ENCODE measurements around the gene CEMP1.

CEMP1 gene

GRCh38 chr16:2532494-2533141 lies 1.4 kb upstream of the CEMP1 start:
- H3K4me3 ChIP-seq (ENCODE audit: low read depth, low read length) = peak overlapping the region; percentile 75
- DNase-seq (ENCODE audit: low read depth) = peak; percentile 49
- TF ChIP-seq CTCF (IDR thresholded peaks at IDR 0.05; ENCODE audit: low read depth, low read length, missing control alignments) = no peak

GRCh38 chr16:2531696-2532493 lies 687 bp upstream of the CEMP1 start:
- no peak for TF ChIP-seq CTCF (IDR thresholded peaks at IDR 0.05; ENCODE audit: low read depth, low read length, missing control alignments)
- peak overlapping the region; percentile 75 for H3K4me3 ChIP-seq (ENCODE audit: low read depth, low read length)
- peak; percentile 87 for DNase-seq (ENCODE audit: low read depth)

DNA sequence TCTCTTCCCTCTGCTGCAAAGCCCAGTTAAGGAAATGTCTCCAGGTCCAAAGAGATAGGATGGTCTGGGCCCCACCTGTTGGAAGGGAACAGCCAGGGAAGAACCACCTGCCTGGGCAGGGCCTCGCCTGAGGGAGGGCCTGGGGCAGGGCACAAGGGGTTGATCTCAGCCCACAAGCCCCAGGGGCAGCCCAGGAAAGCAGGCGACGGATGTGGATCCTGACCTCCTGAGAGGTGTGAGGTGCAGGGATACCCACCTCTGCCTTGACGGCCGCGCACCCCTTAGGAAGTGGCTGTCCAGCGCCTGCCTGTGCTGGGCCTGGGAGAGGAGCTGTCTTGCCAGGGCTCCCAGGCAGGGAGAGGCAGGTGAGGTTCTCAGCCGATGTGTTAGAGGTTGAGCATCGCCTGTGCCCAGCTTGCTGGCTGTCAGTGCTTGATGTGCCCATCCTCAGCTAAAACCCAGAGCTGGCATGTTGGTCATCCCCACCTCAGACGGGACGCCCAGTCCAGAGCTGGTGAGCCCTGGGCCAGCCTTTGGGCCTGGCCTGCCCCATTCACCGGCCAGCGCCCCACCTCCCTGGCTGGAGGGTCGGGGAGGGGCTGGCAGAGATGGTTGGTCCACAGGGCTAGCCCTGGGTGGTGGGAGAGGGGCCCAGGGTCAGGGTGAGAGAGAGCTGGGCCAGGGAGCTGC lies 434 bp downstream of the CEMP1 start:
- no peak for TF ChIP-seq CTCF (IDR thresholded peaks at IDR 0.05; ENCODE audit: low read depth, low read length, missing control alignments)
- no peak for DNase-seq (ENCODE audit: low read depth)
- no peak overlapping the region for H3K4me3 ChIP-seq (ENCODE audit: low read depth, low read length)

GRCh38 chr16:2529961-2530628 lies 1.1 kb downstream of the CEMP1 start:
- TF ChIP-seq CTCF (IDR thresholded peaks at IDR 0.05; ENCODE audit: low read depth, low read length, missing control alignments) = no peak
- no peak for DNase-seq (ENCODE audit: low read depth)
- H3K4me3 ChIP-seq (ENCODE audit: low read depth, low read length) = no peak overlapping the region

DNA sequence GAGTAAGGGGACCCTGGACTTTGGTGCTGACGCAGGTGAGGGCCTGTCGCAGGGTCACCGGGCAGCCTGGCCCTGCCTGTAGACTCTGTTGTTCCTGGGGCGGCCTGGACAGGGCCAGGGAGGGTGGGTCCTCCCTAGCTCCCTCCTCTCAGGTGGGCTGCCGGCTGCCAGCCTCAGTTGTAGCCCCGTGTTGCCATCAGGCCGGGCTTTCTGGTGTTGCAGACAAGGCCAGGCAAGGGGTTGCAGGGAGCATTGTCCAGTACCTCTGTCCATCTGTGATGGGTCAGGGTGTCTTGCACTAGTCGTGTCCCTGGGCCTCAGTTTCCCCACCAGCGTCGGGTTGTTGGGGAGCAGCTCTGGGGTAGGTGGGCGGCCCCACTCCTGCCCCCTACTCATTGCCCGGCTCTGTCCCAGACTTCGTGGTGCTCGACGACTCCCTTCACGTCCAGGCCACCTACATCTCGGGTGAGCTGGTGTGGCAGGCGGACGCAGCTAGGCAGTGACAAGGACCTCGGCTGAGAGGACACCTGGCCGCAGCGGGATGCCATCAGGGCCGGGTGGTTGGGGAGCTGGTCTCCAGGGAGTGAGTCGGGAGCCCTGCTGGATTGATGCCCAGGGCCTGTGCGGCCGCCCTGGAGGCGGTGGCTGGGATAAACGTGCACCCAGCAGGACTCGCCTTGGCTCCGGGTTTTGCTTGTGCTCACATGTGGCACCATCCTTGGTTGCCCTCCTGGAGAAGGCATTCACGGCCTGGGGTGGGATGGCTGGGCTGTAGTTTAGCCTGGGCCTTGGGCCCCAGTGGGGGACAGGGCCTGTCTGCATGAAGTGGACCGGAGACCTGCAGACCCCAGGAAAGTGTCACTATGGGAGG lies 1.9 kb downstream of the CEMP1 start:
- H3K4me3 ChIP-seq (ENCODE audit: low read depth, low read length) = no peak overlapping the region
- TF ChIP-seq CTCF (IDR thresholded peaks at IDR 0.05; ENCODE audit: low read depth, low read length, missing control alignments) = peak; percentile 13
- no peak for DNase-seq (ENCODE audit: low read depth)

Data from GM12864 (cell line).